Naive B cell (primary cell): ENCODE data around the gene CHIT1. TPM values are rescaled to one million over a fixed set of nuclear protein-coding genes. Genes with fewer than 3 reads are reported as not detected.
A peak's percentile ranks its signal among the peaks of the same experiment; 100 is the strongest.

Experiments
- ATAC-seq, 2 donors: fragments of 150-1000 bp; cut with Tn5 transposase; 2 replicates each; pipeline ENCODE4 v1.10.0; 2021; ENCODE audit warnings: low read depth in 2 of 2, mild to moderate bottlenecking in 2 of 2, moderate library complexity in 2 of 2
- DNase-seq: peaks from one replicate; pipeline ENCODE4 v3.0.0; 2022
- H3K27ac Mint-ChIP-seq, 6 donors: one replicate each; pipeline ENCODE4 v1.8.0; 2020 to 2022; ENCODE audit warnings: mild to moderate bottlenecking in 6 of 6, mixed read lengths in 6 of 6, moderate library complexity in 5 of 6, inconsistent platforms in 2 of 6
- H3K27me3 Mint-ChIP-seq, 3 donors: one replicate each; pipeline ENCODE4 v1.8.0; 2021 to 2022; ENCODE audit warnings: mixed read lengths in 3 of 3, mild to moderate bottlenecking in 1 of 3
- H3K36me3 Mint-ChIP-seq, 2 donors: one replicate each; pipeline ENCODE4 v1.8.0; 2020 to 2022; ENCODE audit warnings: mixed read lengths in 2 of 2, inconsistent platforms in 1 of 2, mild to moderate bottlenecking in 1 of 2
- H3K4me1 Mint-ChIP-seq, 3 donors: one replicate each; pipeline ENCODE4 v1.8.0; 2020 to 2022; ENCODE audit warnings: mixed read lengths in 3 of 3, inconsistent platforms in 1 of 3, mild to moderate bottlenecking in 1 of 3, moderate library complexity in 1 of 3
- H3K4me3 Mint-ChIP-seq, 8 donors: one replicate each; pipeline ENCODE4 v1.8.0; 2020 to 2022; ENCODE audit warnings: mild to moderate bottlenecking in 8 of 8, mixed read lengths in 8 of 8, moderate library complexity in 8 of 8, inconsistent platforms in 2 of 8
- H3K9me3 Mint-ChIP-seq, 7 donors: one replicate each; pipeline ENCODE4 v1.8.0; 2020 to 2022; ENCODE audit warnings: mixed read lengths in 7 of 7, mild to moderate bottlenecking in 5 of 7, inconsistent platforms in 2 of 7, moderate library complexity in 1 of 7
- polyA plus RNA-seq, 6 donors: library from polyadenylated mRNA; unstranded; fragments of 300-500 nt; fragmentation: Illumina TruSeq; gene quantifications; one replicate each; pipeline ENCODE4 v1.2.3, GENCODE V29; 2021; ENCODE audit warnings: low read depth in 6 of 6

The CHIT1 gene
- polyA plus RNA-seq, 6 donors from 2014 or later: 0.43 to 1.1 (median 0.59) TPM; not detected in 2

GRCh38 chr1:203187689-203188264 is 41.7 kb downstream of the CHIT1 start:
- H3K4me1 Mint-ChIP-seq: peaks cover 0 to 2% (median 0%) of the 10 kb centered on the region in 3 donors

GRCh38 chr1:203187304-203187685 is 42.2 kb downstream of the CHIT1 start:
- Mint-ChIP-seq H3K4me1 (peaks cover 0 to 2% (median 0%) of the 10 kb centered on the region in 3 donors), H3K4me3 (no peak overlapping the region), H3K27me3 (peaks cover 4 to 38% (median 19%) of the 10 kb centered on the region in 3 donors), H3K9me3 (no peaks in the 10 kb centered on the region), H3K27ac (no peak overlapping the region), H3K36me3 (no peaks in the 10 kb centered on the region)
- no peak for DNase-seq
- ATAC-seq: no peak

More at GRCh38 chr1:203187689-203188264, 41.7 kb downstream of the CHIT1 start:
- H3K27ac Mint-ChIP-seq: no peak overlapping the region
- ATAC-seq (no peak), DNase-seq (no peak)
- peaks cover 4 to 38% (median 19%) of the 10 kb centered on the region in 3 donors for H3K27me3 Mint-ChIP-seq
- H3K9me3 Mint-ChIP-seq: no peaks in the 10 kb centered on the region
- H3K4me3 Mint-ChIP-seq: no peak overlapping the region
- H3K36me3 Mint-ChIP-seq: no peaks in the 10 kb centered on the region

- Mint-ChIP-seq H3K4me1 (peaks cover 0 to 2% (median 0%) of the 10 kb centered on the region in 3 donors), H3K27ac (peak within 1 kb of the TSS in 1 of 6 donors; percentile 22), H3K4me3 (no peak within 1 kb of the TSS), H3K36me3 (no peaks in the 10 kb centered on the region), H3K27me3 (peaks cover 4 to 37% (median 19%) of the 10 kb centered on the region in 3 donors), H3K9me3 (no peaks in the 10 kb centered on the region)
- no peak for DNase-seq
- ATAC-seq: no peak
These were observed 42.8 kb downstream of the CHIT1 start, which contains the start of gene CHI3L1 for GRCh38 chr1:203186446-203187303. CHI3L1 (minus strand) TSS chr1:203186704; CDS start chr1:203186623, 81 bp downstream.

GRCh38 chr1:203186091-203186445 is 43.4 kb downstream of the CHIT1 start:
- Mint-ChIP-seq H3K36me3 (no peaks in the 10 kb centered on the region), H3K4me1 (peaks cover 0 to 2% (median 0%) of the 10 kb centered on the region in 3 donors), H3K9me3 (no peaks in the 10 kb centered on the region), H3K4me3 (no peak overlapping the region), H3K27me3 (peaks cover 4 to 31% (median 14%) of the 10 kb centered on the region in 3 donors), H3K27ac (peak overlapping the region in 1 of 6 donors; percentile 22)
- DNase-seq (no peak), ATAC-seq (no peak)

- peaks cover 4 to 31% (median 14%) of the 10 kb centered on the region in 3 donors for H3K27me3 Mint-ChIP-seq
- no peaks in the 10 kb centered on the region for H3K36me3 Mint-ChIP-seq
- H3K27ac Mint-ChIP-seq: peak overlapping the region in 1 of 6 donors; percentile 22
- peaks cover 0 to 2% (median 0%) of the 10 kb centered on the region in 3 donors for H3K4me1 Mint-ChIP-seq
- H3K4me3 Mint-ChIP-seq: no peak overlapping the region
- no peaks in the 10 kb centered on the region for H3K9me3 Mint-ChIP-seq
- DNase-seq: no peak
- no peak for ATAC-seq
These were observed 43.9 kb downstream of the CHIT1 start for GRCh38 chr1:203185585-203185984.

GRCh38 chr1:203185061-203185461 is 44.4 kb downstream of the CHIT1 start:
- H3K4me1 Mint-ChIP-seq: peaks cover 0 to 2% (median 0%) of the 10 kb centered on the region in 3 donors
- H3K4me3 Mint-ChIP-seq: no peak overlapping the region
- ATAC-seq (no peak), DNase-seq (no peak)
- no peaks in the 10 kb centered on the region for H3K36me3 Mint-ChIP-seq
- H3K27me3 Mint-ChIP-seq: peaks cover 4 to 29% (median 14%) of the 10 kb centered on the region in 3 donors
- H3K27ac Mint-ChIP-seq: no peak overlapping the region
- no peaks in the 10 kb centered on the region for H3K9me3 Mint-ChIP-seq

- peaks cover 4 to 23% (median 14%) of the 10 kb centered on the region in 3 donors for H3K27me3 Mint-ChIP-seq
- H3K4me3 Mint-ChIP-seq: no peak overlapping the region
- DNase-seq (no peak), ATAC-seq (no peak)
- H3K27ac Mint-ChIP-seq: no peak overlapping the region
- no peaks in the 10 kb centered on the region for H3K9me3 Mint-ChIP-seq
- H3K4me1 Mint-ChIP-seq: peaks cover 0 to 2% (median 0%) of the 10 kb centered on the region in 3 donors
- H3K36me3 Mint-ChIP-seq: no peaks in the 10 kb centered on the region
These were observed 45.0 kb downstream of the CHIT1 start for GRCh38 chr1:203184467-203184866.

- Mint-ChIP-seq H3K36me3 (no peaks in the 10 kb centered on the region), H3K4me3 (no peak overlapping the region), H3K4me1 (peaks cover 0 to 3% (median 2%) of the 10 kb centered on the region in 3 donors)
These were observed 45.6 kb downstream of the CHIT1 start for GRCh38 chr1:203183828-203184227.

GRCh38 chr1:203182387-203182953 is 47.0 kb downstream of the CHIT1 start:
- no peak for ATAC-seq

More at GRCh38 chr1:203183828-203184227, 45.6 kb downstream of the CHIT1 start:
- H3K27me3 Mint-ChIP-seq: peaks cover 4 to 18% (median 14%) of the 10 kb centered on the region in 3 donors
- ATAC-seq (no peak), DNase-seq (no peak)
- no peak overlapping the region for H3K27ac Mint-ChIP-seq
- H3K9me3 Mint-ChIP-seq: no peaks in the 10 kb centered on the region

GRCh38 chr1:203181586-203182386 is 47.7 kb downstream of the CHIT1 start:
- no peak for ATAC-seq
- Mint-ChIP-seq H3K27me3 (peaks cover 8 to 14% (median 8%) of the 10 kb centered on the region in 3 donors), H3K27ac (peak overlapping the region in 1 of 6 donors; percentile 27), H3K4me3 (peak overlapping the region in 1 of 8 donors; percentile 3), H3K9me3 (no peaks in the 10 kb centered on the region), H3K4me1 (peaks cover 0 to 7% (median 2%) of the 10 kb centered on the region in 3 donors), H3K36me3 (no peaks in the 10 kb centered on the region)
- no peak for DNase-seq

More at GRCh38 chr1:203182387-203182953, 47.0 kb downstream of the CHIT1 start:
- Mint-ChIP-seq H3K4me3 (no peak overlapping the region), H3K9me3 (no peaks in the 10 kb centered on the region), H3K4me1 (peaks cover 0 to 7% (median 2%) of the 10 kb centered on the region in 3 donors), H3K27me3 (peaks cover 4 to 21% (median 14%) of the 10 kb centered on the region in 3 donors), H3K27ac (no peak overlapping the region), H3K36me3 (no peaks in the 10 kb centered on the region)
- DNase-seq: no peak

- ATAC-seq: no peak
- peak overlapping the region in 1 of 6 donors; percentile 56 for H3K27ac Mint-ChIP-seq
- peaks cover 0 to 15% (median 5%) of the 10 kb centered on the region in 3 donors for H3K4me1 Mint-ChIP-seq
- no peaks in the 10 kb centered on the region for H3K36me3 Mint-ChIP-seq
- no peak overlapping the region for H3K4me3 Mint-ChIP-seq
- H3K9me3 Mint-ChIP-seq: no peaks in the 10 kb centered on the region
- no peak for DNase-seq
- H3K27me3 Mint-ChIP-seq: peaks cover 2 to 19% (median 10%) of the 10 kb centered on the region in 3 donors
These were observed 48.7 kb downstream of the CHIT1 start for GRCh38 chr1:203180611-203181330.

- Mint-ChIP-seq H3K4me3 (peak overlapping the region in 1 of 8 donors; percentile 18), H3K9me3 (no peaks in the 10 kb centered on the region), H3K36me3 (no peaks in the 10 kb centered on the region), H3K27me3 (peaks cover 6 to 27% (median 9%) of the 10 kb centered on the region in 3 donors), H3K4me1 (peaks cover 0 to 26% (median 5%) of the 10 kb centered on the region in 3 donors), H3K27ac (no peak overlapping the region)
- DNase-seq: no peak
- ATAC-seq: no peak
These were observed 49.8 kb downstream of the CHIT1 start for GRCh38 chr1:203179667-203180005.
